Measurements from ENCODE around the gene AQP10. TPM values are rescaled to one million over a fixed set of nuclear protein-coding genes. Genes with fewer than 3 reads are reported as not detected.
"Not testable (repeated sequence)": the region's sequence is repeated elsewhere in the genome, so short reads cannot be mapped to it uniquely, and the experiment has no call there.

AQP10 gene
- total and polyA plus RNA-seq, 12 donors, result 0.12 to 1.5 (median 0.42) TPM; not detected in 4

GRCh38 chr1:154360288-154360687, 39.4 kb downstream of the AQP10 start:
- Histone ChIP-seq H3K4me3 (no peak overlapping the region), H3K36me3 (no peaks in the 10 kb centered on the region), H3K9me3 (peaks cover 0 to 4% (median 0%) of the 10 kb centered on the region in 11 donors), H3K4me1 (no peaks in the 10 kb centered on the region), H3K27ac (no peak overlapping the region), H3K27me3 (no peaks in the 10 kb centered on the region)
- DNase-seq (no peak), ATAC-seq (no peak)
- intact Hi-C loops (cut with DNase I), result no loop called here
- TF ChIP-seq CTCF (IDR thresholded peaks at IDR 0.05), result no peak

- WGBS, 2 donors, result 85 to 96% methylated on average over 5 of the region's 5 CpGs
- DNase-seq; H3K36me3 ChIP-seq; H3K27me3 ChIP-seq; intact Hi-C loops (cut with DNase I); H3K27ac ChIP-seq; H3K4me1 ChIP-seq; ATAC-seq; H3K9me3 ChIP-seq; H3K4me3 ChIP-seq: not testable (repeated sequence)
Observed at GRCh38 chr1:154360881-154361280, 40.0 kb downstream of the AQP10 start.

GRCh38 chr1:154361357-154361756, 40.5 kb downstream of the AQP10 start:
- H3K27me3 ChIP-seq, result peaks cover 0 to 3% (median 0%) of the 10 kb centered on the region in 7 donors
- no peak for ATAC-seq
- no peak overlapping the region for H3K27ac ChIP-seq
- no peaks in the 10 kb centered on the region for H3K4me1 ChIP-seq
- intact Hi-C loops (cut with DNase I), result no loop called here
- no peak for TF ChIP-seq CTCF (IDR thresholded peaks at IDR 0.05)
- peaks cover 0 to 4% (median 0%) of the 10 kb centered on the region in 11 donors for H3K9me3 ChIP-seq
- 72 to 73% methylated on average over 3 of the region's 3 CpGs for WGBS, 2 donors
- no peaks in the 10 kb centered on the region for H3K36me3 ChIP-seq
- no peak overlapping the region for H3K4me3 ChIP-seq
- no peak for DNase-seq

- no peak overlapping the region for H3K4me3 ChIP-seq
- H3K9me3 ChIP-seq, result no peaks in the 10 kb centered on the region
- peaks cover 0 to 4% (median 0%) of the 10 kb centered on the region in 7 donors for H3K27me3 ChIP-seq
- TF ChIP-seq CTCF (IDR thresholded peaks at IDR 0.05), result no peak
- intact Hi-C loops (cut with DNase I), result no loop called here
- 90 to 96% methylated on average over 6 of the region's 6 CpGs for WGBS, 2 donors
- DNase-seq (no peak), ATAC-seq (no peak)
- no peaks in the 10 kb centered on the region for H3K4me1 ChIP-seq
- H3K36me3 ChIP-seq, result no peaks in the 10 kb centered on the region
- H3K27ac ChIP-seq, result no peak overlapping the region
Observed at GRCh38 chr1:154371436-154371835, 50.5 kb downstream of the AQP10 start.

DNA sequence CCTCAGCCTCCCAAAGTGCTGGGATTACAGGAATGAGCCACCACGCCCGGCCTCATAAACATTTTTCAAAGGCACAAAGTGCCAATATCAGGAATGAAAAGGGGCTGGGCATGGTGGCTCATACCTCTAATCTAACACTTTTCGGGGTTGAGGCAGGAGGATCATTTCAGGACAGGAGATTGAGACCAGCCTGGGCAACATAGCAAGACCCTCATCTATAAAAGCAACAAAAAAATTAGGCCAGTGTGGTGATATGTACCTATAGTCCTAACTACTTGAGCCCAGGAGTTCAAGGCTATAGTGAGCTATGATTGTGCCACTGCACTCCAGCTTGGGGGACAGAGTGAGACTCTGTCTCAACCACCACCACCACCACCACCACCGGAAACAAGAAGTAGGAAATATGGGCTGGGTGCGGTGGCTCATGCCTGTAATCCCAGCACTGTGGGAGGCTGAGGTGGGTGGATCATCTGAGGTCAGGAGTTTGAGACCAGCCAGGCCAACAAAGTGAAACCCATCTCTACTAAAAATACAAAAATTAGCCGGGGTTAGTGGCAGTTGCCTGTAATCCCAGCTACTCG, 53.0 kb downstream of the AQP10 start:
- intact Hi-C loops (cut with DNase I); ATAC-seq: not testable (repeated sequence)

More for the DNA sequence above, 53.0 kb downstream of the AQP10 start:
- H3K9me3 ChIP-seq, H3K27me3 ChIP-seq, H3K27ac ChIP-seq, H3K36me3 ChIP-seq, H3K4me1 ChIP-seq, H3K4me3 ChIP-seq, DNase-seq: not testable (repeated sequence)
- WGBS, 2 donors, result 84 to 89% methylated on average over 7 of the region's 7 CpGs

Other genes with a start within 250 kb of the AQP10 start
- gene NUP210L, start 166.0 kb upstream of the AQP10 start, total RNA-seq, result under 1 TPM in 4 of 10 donors, not detected in 6; 0.07 to 0.45 (median 0.18) TPM
- under 1 TPM; 0.01 to 0.07 TPM for gene NUP210L, start 166.0 kb upstream of the AQP10 start, polyA plus RNA-seq
- 100 to 1,000 TPM in 7 of 10 donors, 10 to 100 TPM in 3; 75.2 to 345 (median 129) TPM for gene TPM3, start 129.0 kb upstream of the AQP10 start, total RNA-seq
- 10 to 100 TPM; 85.9 to 97.6 TPM for gene TPM3, start 129.0 kb upstream of the AQP10 start, polyA plus RNA-seq
- gene CFAP141, start 114.8 kb upstream of the AQP10 start, total RNA-seq, result 1 to 10 TPM in 2 of 10 donors, under 1 TPM in 1, not detected in 7; 0.76 to 1.1 (median 1.1) TPM
- gene CFAP141, start 114.8 kb upstream of the AQP10 start, polyA plus RNA-seq, result under 1 TPM in 1 of 2 donors, not detected in 1; 0.22 TPM
- 100 to 1,000 TPM; 103 to 135 (median 112) TPM for gene UBAP2L, start 100.1 kb upstream of the AQP10 start, total RNA-seq
- gene UBAP2L, start 100.1 kb upstream of the AQP10 start, polyA plus RNA-seq, result 10 to 100 TPM; 55.2 to 61.8 TPM
- gene HAX1, start 48.5 kb upstream of the AQP10 start, total RNA-seq, result 100 to 1,000 TPM; 162 to 196 (median 171) TPM
- 100 to 1,000 TPM; 171 to 313 TPM for gene HAX1, start 48.5 kb upstream of the AQP10 start, polyA plus RNA-seq
- 10 to 100 TPM; 10.3 to 17.3 (median 13.3) TPM for gene ATP8B2, start 4.4 kb downstream of the AQP10 start, total RNA-seq
- gene ATP8B2, start 4.4 kb downstream of the AQP10 start, polyA plus RNA-seq, result 10 to 100 TPM in 1 of 2 donors, 1 to 10 TPM in 1; 8.0 to 16.8 TPM
- gene IL6R, start 84.2 kb downstream of the AQP10 start, total RNA-seq, result 10 to 100 TPM in 5 of 10 donors, 1 to 10 TPM in 5; 6.1 to 16.2 (median 10.0) TPM
- 1 to 10 TPM; 2.9 to 6.2 TPM for gene IL6R, start 84.2 kb downstream of the AQP10 start, polyA plus RNA-seq
- gene TDRD10, start 181.1 kb downstream of the AQP10 start, total RNA-seq, result 1 to 10 TPM; 1.1 to 3.8 (median 1.8) TPM
- gene TDRD10, start 181.1 kb downstream of the AQP10 start, polyA plus RNA-seq, result 10 to 100 TPM in 1 of 2 donors, 1 to 10 TPM in 1; 5.5 to 13.3 TPM
- 10 to 100 TPM in 7 of 10 donors, 1 to 10 TPM in 3; 7.9 to 19.6 (median 12.5) TPM for gene SHE, start 181.3 kb downstream of the AQP10 start, total RNA-seq
- 10 to 100 TPM; 13.7 to 19.6 TPM for gene SHE, start 181.3 kb downstream of the AQP10 start, polyA plus RNA-seq
- 10 to 100 TPM; 49.1 to 83.5 (median 59.0) TPM for gene UBE2Q1, start 237.6 kb downstream of the AQP10 start, total RNA-seq
- gene UBE2Q1, start 237.6 kb downstream of the AQP10 start, polyA plus RNA-seq, result 10 to 100 TPM; 19.4 to 28.9 TPM
- gene CHRNB2, start 246.7 kb downstream of the AQP10 start, total RNA-seq, result under 1 TPM in 3 of 10 donors, not detected in 7; 0.06 to 0.13 (median 0.07) TPM
- gene CHRNB2, start 246.7 kb downstream of the AQP10 start, polyA plus RNA-seq, result under 1 TPM in 1 of 2 donors, not detected in 1; 0.03 TPM